Measurements from ENCODE around the gene WNT7B. TPM values are rescaled to one million over a fixed set of nuclear protein-coding genes. Genes with fewer than 3 reads are reported as not detected.

Gene WNT7B
- total and polyA plus RNA-seq, 2 of the 8 experiments (the other 6 are each of a cell fraction or from before 2014, with no cell fraction given), result 0.14 to 0.24 TPM

GRCh38 chr22:45876136-45877035 lies 100.6 kb downstream of the WNT7B start:
- Histone ChIP-seq H2AK5ac (ENCODE audit: low read depth, low read length) (no peak overlapping the region), H2BK15ac (ENCODE audit: low read length) (no peak overlapping the region), H3K4me3 (ENCODE audit: extremely low read depth in 1 of 4, insufficient read depth in 2 of 4, low read depth in 3 of 4, low read length in 4 of 4) (no peak overlapping the region), H3K4me2 (ENCODE audit: insufficient read depth in 1 of 2, low read depth in 2 of 2, low read length in 2 of 2) (no peak overlapping the region), H2BK12ac (ENCODE audit: low read depth, low read length) (no peak overlapping the region), H4K20me1 (replicated peaks in 1 of 2; ENCODE audit: control insufficient read depth in 1 of 2, insufficient read depth in 2 of 2, low read length in 2 of 2) (peaks cover 0 to 6% of the 10 kb centered on the region in 2 experiments), H3K36me3 (ENCODE audit: control insufficient read depth in 2 of 4, insufficient read depth in 4 of 4, low read length in 3 of 4) (no peaks in the 10 kb centered on the region), H3K9me3 (ENCODE audit: insufficient read depth in 2 of 2, low read depth in 1 of 2, low read length in 1 of 2) (no peaks in the 10 kb centered on the region), H3K27me3 (replicated peaks in 1 of 4; ENCODE audit: control insufficient read depth in 3 of 4, extremely low read depth in 1 of 4, insufficient read depth in 3 of 4, low read length in 3 of 4) (peaks cover 0 to 39% (median 24%) of the 10 kb centered on the region in 4 experiments; a peak in 6 of 7 replicates), H2BK20ac (ENCODE audit: low read length) (no peak overlapping the region), H3K23me2 (ENCODE audit: low read depth, low read length) (no peaks in the 10 kb centered on the region; the same call in 1 of the 2 replicates), H3K56ac (replicated peaks; ENCODE audit: insufficient read length, low read depth, low read length) (no peak overlapping the region), H2AFZ (ENCODE audit: low read length) (no peak overlapping the region), H3K18ac (ENCODE audit: extremely low read depth, low read length) (no peak overlapping the region), H4K8ac (ENCODE audit: extremely low read depth, insufficient read depth, low read length) (no peak overlapping the region), H3K4ac (replicated peaks; ENCODE audit: insufficient read length, low read depth, low read length) (no peak overlapping the region), H3K4me1 (replicated peaks in 1 of 4; ENCODE audit: control insufficient read depth in 3 of 4, insufficient read depth in 4 of 4, low read length in 3 of 4) (peaks cover 0 to 27% (median 21%) of the 10 kb centered on the region in 4 experiments; a peak in 6 of 7 replicates), H3K79me2 (ENCODE audit: control insufficient read depth in 1 of 2, insufficient read depth in 2 of 2, low read length in 2 of 2) (no peaks in the 10 kb centered on the region), H4K91ac (replicated peaks; ENCODE audit: insufficient read length, low read length) (no peak overlapping the region), H3K9ac (replicated peaks in 1 of 4; ENCODE audit: extremely low read depth in 1 of 4, low read depth in 3 of 4, low read length in 3 of 4) (no peak overlapping the region), H3K14ac (ENCODE audit: insufficient read length) (no peak overlapping the region), H3K27ac (ENCODE audit: low read depth, low read length) (no peak overlapping the region), H4K5ac (ENCODE audit: insufficient read length, low read depth, low read length) (no peak overlapping the region), H2BK120ac (replicated peaks; ENCODE audit: low read depth, low read length) (no peak overlapping the region), H3K23ac (ENCODE audit: insufficient read length) (no peak overlapping the region), H2BK5ac (ENCODE audit: low read depth, low read length) (no peak overlapping the region), H3K79me1 (ENCODE audit: low read depth, low read length) (no peaks in the 10 kb centered on the region)
- peak in 1 of 2 experiments; percentile 39 for DNase-seq (ENCODE audit: low read depth in 1 of 2, low spot score in 2 of 2)
- ChIA-PET POLR2A (ENCODE audit: partially characterized antibody) (no interaction called here), CTCF (ENCODE audit: partially characterized antibody) (interaction anchor here (0.6 to 6.3 kb wide), 8 partner anchors 11 to 129 kb away, joined by 3 to 78 read pairs (median 5); no protein-coding TSS in a partner anchor)
- 91% methylated on average over 16 of the region's 26 CpGs; no CpG with 5 or more reads in 1 of the 2 experiments for WGBS, 2 experiments (ENCODE audit: extremely low coverage in 1 of 2, insufficient coverage in 1 of 2, insufficient read length in 1 of 2, insufficient replicate concordance in 2 of 2, low coverage in 1 of 2, low lambda C conversion rate in 2 of 2, missing lambda C conversion rate in 1 of 2)
- FAIRE-seq, result no peak
- TF ChIP-seq CTCF (IDR thresholded peaks at IDR 0.05; ENCODE audit: control extremely low read depth in 1 of 3, insufficient read depth in 1 of 3, low read depth in 1 of 3, low read length in 3 of 3) (no peak), KDM5A (IDR thresholded peaks at IDR 0.05; ENCODE audit: low read length) (no peak), TBP (IDR thresholded peaks at IDR 0.05; ENCODE audit: low read depth, low read length) (no peak), SP4 (IDR thresholded peaks at IDR 0.05; ENCODE audit: low read length) (no peak), RBBP5 (IDR thresholded peaks at IDR 0.05; ENCODE audit: borderline replicate concordance, low read depth, low read length) (no peak), SIRT6 (IDR thresholded peaks at IDR 0.05; ENCODE audit: low read length) (no peak), RNF2 (IDR thresholded peaks at IDR 0.05; ENCODE audit: borderline replicate concordance, low read depth, low read length, missing control alignments, poor library complexity, severe bottlenecking) (no peak), SIX5 (IDR thresholded peaks at IDR 0.05; ENCODE audit: low read depth, low read length) (no peak), BRCA1 (IDR thresholded peaks at IDR 0.05; ENCODE audit: low read depth, low read length) (no peak)
